ENCODE measurements around the gene ANAPC2.

- TF ChIP-seq CTCF (conservative IDR thresholded peaks at IDR 0.05 in 1 of 2, IDR thresholded peaks at IDR 0.05 in 1 of 2; ENCODE audit: extremely low read depth in 1 of 2, insufficient read depth in 1 of 2, low read depth in 1 of 2, low read length in 2 of 2) (no peak), EZH2 (IDR thresholded peaks at IDR 0.05; ENCODE audit: borderline replicate concordance, low read length) (no peak)
Measured at GRCh38 chr9:137158625-137159024, 29.7 kb downstream of the ANAPC2 start.

Measured in mammary epithelial cell (primary cell).